Hepatocyte (in vitro differentiated cells): ENCODE data around the gene FNIP2. TPM values are rescaled to one million over a fixed set of nuclear protein-coding genes. Genes with fewer than 3 reads are reported as not detected.
"Not testable (repeated sequence)": the region's sequence is repeated elsewhere in the genome, so short reads cannot be mapped to it uniquely, and the experiment has no call there.

Experiments
- DNase-seq: peaks from one replicate; pipeline ENCODE4 v3.0.0-alpha.2; 2016; ENCODE audit warnings: low spot score
- H2AFZ ChIP-seq: fragments of 200-600 bp; sonication (generic); 2 replicates; pipeline ENCODE4 v1.6.0; 2016; ENCODE audit warnings: antibody characterized with exemption, mild to moderate bottlenecking
- H3K27ac ChIP-seq: fragments of 200-600 bp; sonication (generic); 2 replicates; pipeline ENCODE4 v1.5.1; 2016; ENCODE audit warnings: mild to moderate bottlenecking
- H3K27me3 ChIP-seq: fragments of 200-600 bp; sonication (generic); 2 replicates; pipeline ENCODE4 v1.6.1; 2016
- H3K36me3 ChIP-seq: fragments of 200-600 bp; sonication (generic); replicated peaks from 2 replicates; pipeline ENCODE4 v1.5.1; 2016; ENCODE audit warnings: low read depth; ENCODE audit not compliant: insufficient read depth
- H3K4me1 ChIP-seq: fragments of 200-600 bp; sonication (generic); 2 replicates; pipeline ENCODE4 v1.5.1; 2016; ENCODE audit warnings: mild to moderate bottlenecking, moderate library complexity; ENCODE audit not compliant: insufficient read depth
- H3K4me2 ChIP-seq: fragments of 200-600 bp; sonication (generic); 2 replicates; pipeline ENCODE4 v1.6.0; 2016
- H3K4me3 ChIP-seq: fragments of 200-600 bp; sonication (generic); 2 replicates; pipeline ENCODE4 v1.5.1; 2016; ENCODE audit warnings: mild to moderate bottlenecking
- H3K79me2 ChIP-seq: fragments of 200-600 bp; sonication (generic); 2 replicates; pipeline ENCODE4 v1.6.0; 2017; ENCODE audit warnings: mild to moderate bottlenecking
- H3K9me2 ChIP-seq: fragments of 200-600 bp; sonication (generic); replicated peaks from 2 replicates; pipeline ENCODE4 v1.6.0; 2017; ENCODE audit warnings: mild to moderate bottlenecking; ENCODE audit not compliant: insufficient read depth
- H3K9me3 ChIP-seq: fragments of 200-600 bp; sonication (generic); 2 replicates; pipeline ENCODE4 v1.5.1; 2016; ENCODE audit warnings: low read depth, mild to moderate bottlenecking
- H4K20me1 ChIP-seq: fragments of 200-600 bp; sonication (generic); 2 replicates; pipeline ENCODE4 v1.6.0; 2016; ENCODE audit warnings: mild to moderate bottlenecking; ENCODE audit not compliant: insufficient read depth, poor library complexity, severe bottlenecking
- CTCF ChIP-seq: fragments of 200-600 bp; sonication (generic); IDR thresholded peaks from 2 replicates; pipeline ENCODE4 v1.5.1; 2016; ENCODE audit warnings: antibody characterized with exemption, mild to moderate bottlenecking; ENCODE audit not compliant: poor library complexity
- EZH2 ChIP-seq: fragments of 200-600 bp; sonication (generic); IDR thresholded peaks from 2 replicates; pipeline ENCODE4 v1.6.1; 2016; ENCODE audit warnings: antibody characterized with exemption, mild to moderate bottlenecking, borderline replicate concordance
- EZH2phosphoT487 ChIP-seq: fragments of 200-600 bp; sonication (generic); IDR thresholded peaks from one replicate; pipeline ENCODE4 v1.6.1; 2018; ENCODE audit warnings: antibody characterized with exemption, mild to moderate bottlenecking, low read depth, moderate library complexity; ENCODE audit not compliant: unreplicated experiment, severe bottlenecking
- WGBS: methylation state at CpG from one replicate; pipeline ENCODE4 v1.1.6; 2016; ENCODE audit warnings: low lambda C conversion rate; ENCODE audit errors: missing lambda C conversion rate; 5-methylcytosine and 5-hydroxymethylcytosine counted together
- polyA plus RNA-seq: library from polyadenylated mRNA; unstranded; fragments of >200 nt; fragmentation: Nextera tagmentation; extraction: Ambion mirVana; gene quantifications from 2 replicates; pipeline ENCODE4 v1.2.1, GENCODE V29; 2016
- total RNA-seq: library from RNA; depleted of rRNA; stranded (reverse); fragments of >200 nt; gene quantifications from 2 replicates; pipeline ENCODE4 v1.2.3, GENCODE V29; 2014

FNIP2 gene
- total and polyA plus RNA-seq, 2 experiments from 2014 or later, result 20.8 to 61.0 TPM

- Histone ChIP-seq H3K4me1 (peaks cover 39% of the 10 kb centered on the region), H3K9me2 (no peaks in the 10 kb centered on the region), H3K36me3 (no peaks in the 10 kb centered on the region), H3K27me3 (no peaks in the 10 kb centered on the region), H3K4me2 (peak overlapping the region; percentile 47), H3K79me2 (peaks cover 22% of the 10 kb centered on the region), H3K4me3 (no peak overlapping the region), H3K27ac (peak overlapping the region; percentile 91), H4K20me1 (no peaks in the 10 kb centered on the region), H3K9me3 (no peaks in the 10 kb centered on the region), H2AFZ (no peak overlapping the region)
- TF ChIP-seq EZH2 (no peak), CTCF (no peak), EZH2phosphoT487 (no peak)
- WGBS, result 54% methylated on average over 5 of the region's 5 CpGs
- DNase-seq, result no peak
Measured at GRCh38 chr4:158827543-158827981, 58.7 kb downstream of the FNIP2 start.

GRCh38 chr4:158828151-158828550, 59.3 kb downstream of the FNIP2 start:
- not testable (repeated sequence) for H3K9me3 ChIP-seq, H3K36me3 ChIP-seq, H4K20me1 ChIP-seq, H3K9me2 ChIP-seq, DNase-seq, H2AFZ ChIP-seq, H3K4me3 ChIP-seq, H3K27me3 ChIP-seq
- peak overlapping the region; percentile 91 for H3K27ac ChIP-seq
- peak overlapping the region; percentile 47 for H3K4me2 ChIP-seq
- WGBS, result 93% methylated on average over 8 of the region's 8 CpGs
- peaks cover 39% of the 10 kb centered on the region for H3K4me1 ChIP-seq
- H3K79me2 ChIP-seq, result peaks cover 16% of the 10 kb centered on the region

- no peaks in the 10 kb centered on the region for H3K36me3 ChIP-seq
- peaks cover 37% of the 10 kb centered on the region for H3K4me1 ChIP-seq
- H2AFZ ChIP-seq, result no peak overlapping the region
- TF ChIP-seq EZH2, result no peak
- TF ChIP-seq EZH2phosphoT487, result no peak
- no peak for TF ChIP-seq CTCF
- WGBS, result 80% methylated on average over 2 of the region's 2 CpGs
- no peaks in the 10 kb centered on the region for H4K20me1 ChIP-seq
- DNase-seq, result no peak
- no peak overlapping the region for H3K4me2 ChIP-seq
- H3K27me3 ChIP-seq, result no peaks in the 10 kb centered on the region
- H3K4me3 ChIP-seq, result no peak overlapping the region
- no peaks in the 10 kb centered on the region for H3K9me2 ChIP-seq
- H3K27ac ChIP-seq, result peak overlapping the region; percentile 91
- no peaks in the 10 kb centered on the region for H3K9me3 ChIP-seq
- H3K79me2 ChIP-seq, result peaks cover 5% of the 10 kb centered on the region
Measured at GRCh38 chr4:158829254-158829653, 60.4 kb downstream of the FNIP2 start.

GRCh38 chr4:158833602-158834001, 64.8 kb downstream of the FNIP2 start:
- no peaks in the 10 kb centered on the region for H3K79me2 ChIP-seq
- H3K27ac ChIP-seq, result no peak overlapping the region
- H4K20me1 ChIP-seq, result no peaks in the 10 kb centered on the region
- H3K27me3 ChIP-seq, result no peaks in the 10 kb centered on the region
- H3K9me2 ChIP-seq, result no peaks in the 10 kb centered on the region
- H3K4me2 ChIP-seq, result no peak overlapping the region
- H3K4me1 ChIP-seq, result peaks cover 9% of the 10 kb centered on the region
- WGBS, result 52% methylated on average over 5 of the region's 5 CpGs
- no peak overlapping the region for H2AFZ ChIP-seq
- no peak for TF ChIP-seq EZH2phosphoT487
- no peak for TF ChIP-seq CTCF
- TF ChIP-seq EZH2, result no peak
- H3K36me3 ChIP-seq, result no peaks in the 10 kb centered on the region
- no peaks in the 10 kb centered on the region for H3K9me3 ChIP-seq
- DNase-seq, result no peak
- H3K4me3 ChIP-seq, result no peak overlapping the region
